ENCODE measurements around the gene GPR150. TPM values are rescaled to one million over a fixed set of nuclear protein-coding genes. Genes with fewer than 3 reads are reported as not detected.
A peak's percentile ranks its signal among the peaks of the same experiment; 100 is the strongest.

GPR150 gene
- total RNA-seq, 3 donors from 2014 or later = 0.33 to 1.4 TPM; not detected in 1

DNA sequence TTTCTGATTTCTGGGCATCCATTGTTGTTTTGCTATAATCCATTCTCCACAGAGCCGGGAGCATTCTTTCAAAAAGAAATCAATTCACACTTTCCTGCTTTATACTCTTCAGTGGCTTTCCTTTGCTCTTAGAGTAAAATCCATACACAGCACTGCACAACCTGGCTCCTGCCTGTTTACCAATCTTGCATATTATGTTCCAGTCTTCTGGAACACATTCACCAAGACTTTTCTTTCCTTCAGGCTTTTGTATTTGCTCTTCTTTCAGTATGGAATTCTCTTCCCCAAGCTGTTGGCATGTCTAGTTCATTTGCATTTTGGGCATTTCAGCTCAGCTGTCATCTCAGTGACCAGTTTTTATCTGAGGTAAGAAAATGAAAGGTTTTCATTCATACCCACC is 33.0 kb downstream of the GPR150 start:
- no peak for DNase-seq (ENCODE audit: low spot score in 2 of 2)
- no peaks in the 10 kb centered on the region for H3K36me3 ChIP-seq
- H3K27ac ChIP-seq = no peak overlapping the region
- intact Hi-C loops (cut with DNase I; ENCODE audit: low total_unique reads) = no loop called here
- H3K4me1 ChIP-seq = no peaks in the 10 kb centered on the region
- TF ChIP-seq CTCF (IDR thresholded peaks at IDR 0.05) = no peak
- no peak for TF ChIP-seq POLR2A (IDR thresholded peaks at IDR 0.05)
- TF ChIP-seq POLR2AphosphoS5 (IDR thresholded peaks at IDR 0.05) = no peak
- H3K9me3 ChIP-seq = no peaks in the 10 kb centered on the region
- H3K27me3 ChIP-seq = no peaks in the 10 kb centered on the region
- H3K4me3 ChIP-seq = no peak overlapping the region

- H3K4me3 ChIP-seq = no peak overlapping the region
- H3K9me3 ChIP-seq = no peaks in the 10 kb centered on the region
- DNase-seq (ENCODE audit: low spot score in 2 of 2) = no peak
- intact Hi-C loops (cut with DNase I; ENCODE audit: low total_unique reads) = no loop called here
- no peak overlapping the region for H3K27ac ChIP-seq
- TF ChIP-seq CTCF (IDR thresholded peaks at IDR 0.05) (no peak), POLR2A (IDR thresholded peaks at IDR 0.05) (no peak), POLR2AphosphoS5 (IDR thresholded peaks at IDR 0.05) (no peak)
- no peaks in the 10 kb centered on the region for H3K36me3 ChIP-seq
- no peaks in the 10 kb centered on the region for H3K4me1 ChIP-seq
- H3K27me3 ChIP-seq = no peaks in the 10 kb centered on the region
Measured at GRCh38 chr5:95654196-95654595, 34.3 kb downstream of the GPR150 start.

DNA sequence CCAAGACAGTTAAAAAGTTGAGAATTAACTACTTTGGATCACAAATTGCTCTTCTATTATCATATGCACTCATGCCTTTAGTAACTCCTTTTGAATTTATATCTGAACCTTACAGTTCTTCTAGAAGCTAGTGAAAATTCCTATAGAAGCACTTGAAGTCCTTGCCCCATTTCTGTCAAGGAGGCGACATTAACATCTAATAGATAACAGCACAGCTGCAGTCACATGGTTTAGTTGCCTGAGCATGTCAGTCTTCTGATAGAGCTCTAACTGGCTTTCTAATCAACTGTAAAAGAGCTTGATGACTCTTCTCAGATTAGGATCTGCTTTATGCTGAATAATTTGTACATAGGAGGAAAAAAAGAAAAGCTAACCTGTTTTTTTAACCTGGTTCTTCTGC is 35.7 kb downstream of the GPR150 start:
- Histone ChIP-seq H3K9me3 (no peaks in the 10 kb centered on the region), H3K27ac (no peak overlapping the region), H3K4me1 (no peaks in the 10 kb centered on the region), H3K27me3 (no peaks in the 10 kb centered on the region), H3K4me3 (no peak overlapping the region), H3K36me3 (no peaks in the 10 kb centered on the region)
- DNase-seq (ENCODE audit: low spot score in 2 of 2) = no peak
- TF ChIP-seq POLR2A (IDR thresholded peaks at IDR 0.05) (no peak), POLR2AphosphoS5 (IDR thresholded peaks at IDR 0.05) (no peak), CTCF (IDR thresholded peaks at IDR 0.05) (no peak)
- intact Hi-C loops (cut with DNase I; ENCODE audit: low total_unique reads) = no loop called here

DNA sequence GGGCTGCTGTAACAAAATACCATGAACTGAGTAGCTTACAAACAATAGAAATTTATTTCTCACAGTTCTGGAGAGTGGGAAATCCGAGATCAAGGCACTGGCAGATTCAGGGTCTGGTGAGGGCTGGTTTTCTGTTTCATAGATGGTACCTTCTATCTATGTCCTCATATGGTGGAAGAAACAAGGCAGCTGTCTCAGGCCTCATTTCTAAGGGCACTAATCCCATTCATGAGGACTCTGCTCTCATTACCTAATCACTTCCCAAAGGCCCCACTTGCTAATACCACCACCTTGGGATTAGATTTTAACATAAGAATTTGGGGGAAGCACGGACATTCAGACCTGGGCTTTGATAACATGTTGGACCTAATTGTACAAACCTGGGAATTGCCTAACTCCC is 40.2 kb downstream of the GPR150 start:
- Histone ChIP-seq H3K27me3 (no peaks in the 10 kb centered on the region), H3K36me3 (no peaks in the 10 kb centered on the region), H3K9me3 (no peaks in the 10 kb centered on the region), H3K4me3 (no peak overlapping the region), H3K4me1 (no peaks in the 10 kb centered on the region), H3K27ac (no peak overlapping the region)
- no peak for TF ChIP-seq POLR2A (IDR thresholded peaks at IDR 0.05)
- no peak for DNase-seq (ENCODE audit: low spot score in 2 of 2)
- intact Hi-C loops (cut with DNase I; ENCODE audit: low total_unique reads) = no loop called here

- H3K27ac ChIP-seq = no peak overlapping the region
- H3K27me3 ChIP-seq = no peaks in the 10 kb centered on the region
- TF ChIP-seq POLR2AphosphoS5 (IDR thresholded peaks at IDR 0.05) (no peak), POLR2A (IDR thresholded peaks at IDR 0.05) (no peak), CTCF (IDR thresholded peaks at IDR 0.05) (no peak)
- no peaks in the 10 kb centered on the region for H3K4me1 ChIP-seq
- no peaks in the 10 kb centered on the region for H3K36me3 ChIP-seq
- DNase-seq (ENCODE audit: low spot score in 2 of 2) = no peak
- intact Hi-C loops (cut with DNase I; ENCODE audit: low total_unique reads) = no loop called here
- H3K9me3 ChIP-seq = no peaks in the 10 kb centered on the region
- no peak overlapping the region for H3K4me3 ChIP-seq
Measured at GRCh38 chr5:95662946-95663345, 43.1 kb downstream of the GPR150 start.

- TF ChIP-seq POLR2A (IDR thresholded peaks at IDR 0.05) = no peak
- peak; percentile 40 to 76 (median 74) for TF ChIP-seq CTCF (IDR thresholded peaks at IDR 0.05)
- H3K4me1 ChIP-seq = no peaks in the 10 kb centered on the region
- no peak overlapping the region for H3K27ac ChIP-seq
- H3K9me3 ChIP-seq = no peaks in the 10 kb centered on the region
- intact Hi-C loops (cut with DNase I; ENCODE audit: low total_unique reads) = no loop called here
- DNase-seq (ENCODE audit: low spot score in 2 of 2) = no peak
- no peaks in the 10 kb centered on the region for H3K27me3 ChIP-seq
- no peaks in the 10 kb centered on the region for H3K36me3 ChIP-seq
- H3K4me3 ChIP-seq = no peak overlapping the region
Measured at GRCh38 chr5:95664204-95664786, 44.4 kb downstream of the GPR150 start.
